ENCODE results near the gene PTPRM.

The PTPRM gene

GRCh38 chr18:8261651-8262091 lies 694.6 kb downstream of the PTPRM start (continued):
- TF ChIP-seq ZNF24 (tag by site-specific recombination; IDR thresholded peaks at IDR 0.05) (no peak), ZNF670 (tag by site-specific recombination; IDR thresholded peaks at IDR 0.05; ENCODE audit: low read depth) (no peak), ZNF112 (tag by site-specific recombination; IDR thresholded peaks at IDR 0.05) (no peak), ZNF658 (tag by site-specific recombination; IDR thresholded peaks at IDR 0.05) (no peak)

- no peaks in the 10 kb centered on the region for H3K36me3 ChIP-seq (ENCODE audit: control insufficient read depth in 2 of 2, insufficient read depth in 1 of 2, low read length in 2 of 2)
- H3K27ac ChIP-seq (ENCODE audit: extremely low read depth, low read depth, low read length): no peak overlapping the region
- H3K4me3 ChIP-seq (ENCODE audit: low read depth, low read length): no peak overlapping the region
- ChIA-PET CTCF (interaction anchor here (0.6 to 1.1 kb wide), 4 partner anchors 24 to 177 kb away, joined by 3 to 6 read pairs (median 4); no protein-coding TSS in a partner anchor), POLR2A (no interaction called here)
- no peaks in the 10 kb centered on the region for H3K4me1 ChIP-seq (ENCODE audit: control insufficient read depth, insufficient read depth, low read length)
- H3K9me3 ChIP-seq (ENCODE audit: control insufficient read depth, insufficient read depth, low read depth, low read length): no peaks in the 10 kb centered on the region
- TF ChIP-seq ZNF747 (tag by site-specific recombination; IDR thresholded peaks at IDR 0.05): no peak
- no peak for TF ChIP-seq ZNF704 (tag by site-specific recombination; IDR thresholded peaks at IDR 0.05)
- no peak for TF ChIP-seq WT1 (tag by site-specific recombination; IDR thresholded peaks at IDR 0.05)
- TF ChIP-seq PBX3 (CRISPR knock-in tag; IDR thresholded peaks at IDR 0.05): no peak
- no peak for TF ChIP-seq TSHZ1 (tag by site-specific recombination; IDR thresholded peaks at IDR 0.05; ENCODE audit: borderline replicate concordance)
- TF ChIP-seq ZNF274 (IDR thresholded peaks at IDR 0.05; ENCODE audit: low read length): no peak
- TF ChIP-seq ZNF274 (tag by site-specific recombination; IDR thresholded peaks at IDR 0.05; ENCODE audit: borderline replicate concordance): no peak
- TF ChIP-seq ZFP37 (tag by site-specific recombination; IDR thresholded peaks at IDR 0.05): no peak
- no peak for TF ChIP-seq OSR2 (tag by site-specific recombination; IDR thresholded peaks at IDR 0.05)
- no peak for TF ChIP-seq KLF9 (tag by site-specific recombination; IDR thresholded peaks at IDR 0.05; ENCODE audit: low read depth)
- TF ChIP-seq ZNF473 (tag by site-specific recombination; IDR thresholded peaks at IDR 0.05): no peak
- TF ChIP-seq SP7 (tag by site-specific recombination; IDR thresholded peaks at IDR 0.05): no peak
- TF ChIP-seq ZNF354C (tag by site-specific recombination; IDR thresholded peaks at IDR 0.05; ENCODE audit: borderline replicate concordance, low read depth): no peak
- TF ChIP-seq ZNF132 (tag by site-specific recombination; IDR thresholded peaks at IDR 0.05; ENCODE audit: borderline replicate concordance): no peak
- TF ChIP-seq ZNF146 (tag by site-specific recombination; IDR thresholded peaks at IDR 0.05): no peak
- no peak for TF ChIP-seq CTCF (tag by site-specific recombination; IDR thresholded peaks at IDR 0.05)
- TF ChIP-seq PATZ1 (tag by site-specific recombination; IDR thresholded peaks at IDR 0.05): no peak
- no peak for TF ChIP-seq PRDM2 (tag by site-specific recombination; IDR thresholded peaks at IDR 0.05; ENCODE audit: borderline replicate concordance)
Observed at GRCh38 chr18:8262221-8262620, 695.1 kb downstream of the PTPRM start.

Measured in HEK293 (cell line).